HG03521 (cell line): ENCODE results near the gene FLNA.
A peak's percentile ranks its signal among the peaks of the same experiment; 100 is the strongest.
"Not testable (repeated sequence)": the region's sequence is repeated elsewhere in the genome, so short reads cannot be mapped to it uniquely, and the experiment has no call there.

Source experiments
- ATAC-seq: cut with Tn5 transposase; IDR thresholded peaks from one replicate; pipeline ENCODE4 v1.9.1; 2021; ENCODE audit warnings: mild to moderate bottlenecking, moderate library complexity; ENCODE audit not compliant: unreplicated experiment

Gene FLNA

GRCh38 chrX:154343620-154344019, 30.8 kb downstream of the FLNA start:
- ATAC-seq: not testable (repeated sequence)

DNA sequence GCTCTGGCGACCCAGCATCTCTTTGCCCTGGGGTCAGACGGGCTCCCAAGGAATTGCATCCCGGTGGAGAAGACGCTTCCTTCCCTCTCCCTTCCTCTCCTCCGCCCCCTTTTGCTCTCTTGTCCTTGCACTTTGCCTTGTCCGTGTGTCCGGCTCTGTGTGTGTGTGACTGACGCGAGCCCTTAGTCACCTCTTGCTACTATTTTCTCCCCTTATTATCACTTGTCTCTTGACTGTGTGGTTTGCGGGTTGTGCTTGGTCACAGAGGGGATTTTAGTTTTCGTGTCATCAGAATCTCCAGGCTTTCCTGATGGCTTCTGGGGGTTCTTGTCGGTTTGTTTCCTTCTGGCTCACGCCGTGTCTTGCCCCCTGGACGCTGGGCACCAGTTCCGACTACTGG, 31.4 kb downstream of the FLNA start:
- ATAC-seq: not testable (repeated sequence)

DNA sequence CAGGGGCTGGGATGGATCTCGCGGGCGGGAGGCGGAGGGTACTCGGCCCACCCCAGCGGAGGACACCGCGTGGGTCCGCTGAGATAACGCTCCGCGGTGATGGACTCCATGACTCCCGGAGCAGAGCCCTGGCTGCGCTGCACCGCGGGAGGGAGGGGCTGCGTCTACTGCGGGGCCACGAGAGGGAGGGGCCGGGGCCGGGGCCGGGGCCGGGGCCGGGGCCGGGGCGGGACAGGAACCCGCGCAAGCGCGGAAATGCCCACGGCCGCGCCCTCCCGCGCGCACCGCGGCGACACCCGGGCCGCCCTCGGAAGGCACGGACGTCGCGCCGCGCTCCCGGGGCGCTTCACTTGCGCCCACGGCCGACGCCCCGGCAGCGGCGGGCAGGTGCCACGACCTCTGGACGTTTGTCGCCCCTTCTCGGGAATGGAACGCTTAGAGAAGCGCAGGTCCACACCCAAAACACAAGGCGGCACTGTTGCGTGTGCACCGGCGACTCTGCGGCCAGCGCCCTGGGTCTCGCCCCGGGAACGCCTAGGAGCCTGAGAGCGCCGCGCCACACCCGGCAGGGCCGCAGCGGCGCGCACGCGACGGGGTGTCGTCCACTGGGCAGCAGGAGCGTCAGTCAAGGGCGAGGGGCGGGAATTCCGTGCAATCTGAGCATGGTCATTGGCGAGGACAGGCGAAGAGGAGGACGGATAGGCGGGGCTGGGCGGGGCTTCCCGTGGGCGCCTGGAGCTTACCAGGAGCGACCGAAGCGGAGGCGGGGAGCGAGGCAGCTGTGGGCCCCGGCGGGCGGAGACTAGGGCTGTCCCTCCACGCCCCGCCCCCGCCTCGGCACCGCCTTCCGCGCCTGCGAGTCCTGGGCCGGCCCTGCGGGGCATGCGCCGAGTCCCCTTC, 32.8 kb downstream of the FLNA start:
- peak; percentile 72 for ATAC-seq

GRCh38 chrX:154334496-154334895, 39.9 kb downstream of the FLNA start:
- no peak for ATAC-seq

DNA sequence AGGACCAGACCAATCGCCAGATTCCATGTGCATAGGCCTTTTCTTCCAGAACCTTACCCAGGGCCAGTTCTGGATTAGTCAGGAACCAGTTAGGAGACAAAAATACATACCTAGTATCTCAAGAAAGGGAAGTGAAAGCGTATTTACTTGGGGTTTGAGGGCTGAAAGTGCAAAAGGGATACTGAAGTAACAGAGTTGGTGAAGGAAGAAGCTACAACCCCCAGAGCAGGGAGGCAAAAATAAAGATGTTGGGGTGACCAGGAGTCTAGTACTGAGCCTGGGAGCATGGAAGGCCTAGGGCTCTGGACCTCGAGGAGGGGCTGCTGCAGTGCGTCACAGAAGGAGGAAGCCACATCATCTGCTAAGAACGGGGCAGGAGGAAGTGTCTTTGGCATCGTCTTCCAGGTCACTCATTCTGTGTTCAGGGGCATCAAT, 40.6 kb downstream of the FLNA start:
- ATAC-seq: no peak

GRCh38 chrX:154333116-154333515, 41.3 kb downstream of the FLNA start:
- ATAC-seq: no peak

DNA sequence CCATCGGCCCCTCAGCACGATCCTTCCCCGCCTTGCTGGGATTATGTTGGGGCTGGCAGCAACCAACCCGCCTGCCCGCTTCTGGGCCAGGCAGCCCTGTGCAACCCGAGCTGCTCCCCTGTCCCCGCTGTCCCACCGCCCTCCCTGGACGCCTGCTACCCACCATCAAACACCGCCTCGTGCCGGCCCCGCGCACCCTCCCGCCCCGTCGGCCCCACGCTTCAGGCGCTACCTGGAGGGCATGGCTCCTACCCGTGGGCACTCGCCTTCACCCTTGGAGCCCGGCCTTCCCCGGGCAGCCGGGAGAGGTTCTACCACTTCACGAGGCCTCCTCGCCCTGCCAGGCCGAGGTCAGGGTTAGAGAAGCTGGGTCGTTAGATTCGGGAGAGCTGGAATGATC, 41.9 kb downstream of the FLNA start:
- ATAC-seq: no peak

- ATAC-seq: no peak
These were observed 45.1 kb downstream of the FLNA start for GRCh38 chrX:154329294-154329693.

DNA sequence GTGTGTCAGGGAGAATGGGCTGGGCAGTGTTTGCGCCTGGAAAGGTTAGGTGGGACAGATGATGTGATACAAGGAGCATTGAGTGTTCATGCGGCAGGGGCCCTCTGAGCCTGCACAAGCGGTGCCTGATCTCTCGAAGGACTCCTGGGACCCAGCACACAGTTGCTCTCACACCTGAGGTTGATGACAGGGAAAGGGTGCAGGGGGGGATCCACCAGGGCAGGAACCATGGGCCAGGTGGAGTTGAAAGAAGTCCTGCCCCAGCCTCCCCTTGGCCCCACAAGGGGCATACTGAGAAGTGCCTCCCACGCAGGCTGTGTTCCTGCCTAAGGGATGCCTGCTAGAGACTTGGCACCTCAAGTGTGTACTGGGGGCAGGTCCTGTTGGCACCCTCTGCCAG, 45.8 kb downstream of the FLNA start:
- no peak for ATAC-seq

DNA sequence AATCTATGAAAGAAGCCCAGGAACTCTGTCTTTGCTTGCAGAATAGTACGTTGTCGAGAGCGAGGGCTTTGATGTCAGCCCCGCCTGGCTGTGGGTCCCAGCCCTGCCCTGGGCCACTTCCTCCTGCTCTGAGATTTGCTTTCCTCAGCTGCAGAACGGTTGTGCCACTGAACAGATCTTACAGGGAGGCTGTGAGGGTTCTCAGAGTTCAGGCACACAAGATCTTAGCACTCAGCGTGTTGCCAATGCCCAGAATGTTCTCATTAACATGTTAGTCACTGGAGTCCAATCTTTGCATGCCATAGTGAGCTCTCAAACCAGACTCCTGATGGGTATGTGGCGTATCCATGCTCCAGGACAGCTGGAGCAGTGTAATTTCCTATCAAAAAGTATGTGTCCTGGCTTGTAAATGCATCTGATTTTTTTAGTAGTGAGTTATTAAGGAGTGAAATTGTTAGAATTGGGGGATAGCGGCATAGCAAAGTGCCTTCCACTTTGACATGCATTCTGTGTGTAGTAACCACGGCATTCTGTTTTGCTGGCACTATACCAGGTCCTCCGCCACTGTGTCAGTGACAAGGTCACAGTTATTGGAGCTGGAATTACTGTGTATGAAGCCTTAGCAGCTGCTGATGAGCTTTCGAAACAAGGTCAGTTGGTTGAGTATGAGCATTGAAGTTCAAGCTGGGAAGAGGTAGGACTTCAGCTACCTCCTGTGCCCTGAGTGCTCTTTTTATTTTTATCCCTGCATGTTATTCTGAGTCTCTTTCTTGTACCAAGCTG, 47.2 kb downstream of the FLNA start:
- ATAC-seq: no peak

DNA sequence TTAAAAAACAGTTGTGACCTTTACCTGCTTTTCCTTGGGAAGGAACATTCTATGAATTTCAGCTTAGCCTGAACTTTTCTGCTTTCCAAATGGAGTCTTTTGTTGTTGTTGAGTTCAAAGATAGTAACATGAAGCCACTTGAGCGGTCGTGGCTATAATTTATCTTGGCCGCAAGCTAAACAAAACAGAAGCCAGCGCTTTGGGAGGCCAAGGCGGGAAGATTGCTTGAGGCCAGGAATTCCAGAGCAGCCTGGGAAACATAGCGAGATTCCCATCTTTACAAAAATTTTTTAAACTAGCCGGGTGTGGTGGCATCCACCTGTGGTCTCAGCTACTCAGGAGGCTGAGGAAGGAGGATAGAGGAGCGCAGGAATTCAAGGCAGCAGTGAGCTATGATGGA, 48.9 kb downstream of the FLNA start:
- ATAC-seq: no peak

DNA sequence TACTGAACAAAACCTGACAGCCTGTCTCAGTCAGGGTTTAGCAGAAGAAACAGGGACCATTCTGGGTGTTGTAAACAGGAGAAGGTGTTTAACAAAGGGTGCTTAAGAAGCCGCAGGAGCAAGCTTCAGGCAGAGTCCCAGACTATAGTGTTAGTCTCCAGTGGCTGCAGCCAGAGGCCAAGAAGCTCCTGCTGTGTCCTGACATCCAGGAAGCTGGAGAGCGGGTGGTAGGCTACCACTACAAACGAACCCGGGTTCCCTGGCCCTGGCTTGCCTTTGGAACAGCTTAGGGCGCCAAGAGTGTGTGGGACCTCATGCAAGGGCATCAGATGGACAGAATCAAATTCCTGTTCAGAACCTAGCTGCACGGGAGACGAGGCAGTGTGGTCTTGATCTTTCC, 50.9 kb downstream of the FLNA start:
- no peak for ATAC-seq

GRCh38 chrX:154322890-154323289, 51.5 kb downstream of the FLNA start:
- ATAC-seq: no peak

DNA sequence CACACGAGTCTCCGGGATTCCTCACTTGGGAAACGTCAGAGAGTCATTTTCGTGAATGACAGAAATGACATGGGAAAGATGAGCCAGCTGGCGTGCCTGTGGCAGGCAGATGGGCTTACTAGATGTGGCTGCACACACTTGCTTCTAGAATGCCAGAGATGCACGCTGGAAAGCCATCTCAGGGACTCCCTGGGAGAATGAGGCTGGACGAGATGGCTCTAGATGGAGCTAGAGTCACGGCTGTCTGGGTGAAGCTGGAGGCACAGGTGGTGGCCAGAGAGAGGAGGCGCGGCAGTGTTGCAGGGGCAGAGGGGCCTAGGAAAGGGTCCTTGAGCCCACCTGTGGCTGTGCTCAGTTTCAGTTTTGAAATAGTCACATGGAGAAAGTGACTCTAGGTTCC, 52.8 kb downstream of the FLNA start:
- no peak for ATAC-seq

GRCh38 chrX:154321152-154321551, 53.3 kb downstream of the FLNA start:
- ATAC-seq: no peak

DNA sequence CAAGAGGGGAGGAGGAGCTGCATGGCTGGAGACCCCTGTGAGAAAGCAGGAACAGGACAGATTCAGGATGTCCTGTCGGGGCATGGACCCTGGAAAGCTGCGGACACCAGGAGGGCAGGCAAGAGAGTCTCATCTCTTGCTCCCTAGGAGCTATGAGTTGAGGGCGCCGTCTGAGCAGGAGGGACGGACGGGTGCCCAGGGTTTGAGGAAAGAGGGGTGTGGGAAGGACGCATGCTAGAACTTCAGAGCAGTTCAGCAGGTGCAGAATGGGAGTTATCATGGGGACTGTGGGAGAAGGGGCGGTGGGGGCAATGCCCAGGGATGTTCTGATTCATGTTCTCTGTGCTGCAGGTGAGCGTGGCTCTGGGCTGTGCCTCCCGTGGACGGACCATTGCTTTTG, 54.0 kb downstream of the FLNA start:
- ATAC-seq: no peak

- no peak for ATAC-seq
These were observed 56.9 kb downstream of the FLNA start for GRCh38 chrX:154317391-154317995.

DNA sequence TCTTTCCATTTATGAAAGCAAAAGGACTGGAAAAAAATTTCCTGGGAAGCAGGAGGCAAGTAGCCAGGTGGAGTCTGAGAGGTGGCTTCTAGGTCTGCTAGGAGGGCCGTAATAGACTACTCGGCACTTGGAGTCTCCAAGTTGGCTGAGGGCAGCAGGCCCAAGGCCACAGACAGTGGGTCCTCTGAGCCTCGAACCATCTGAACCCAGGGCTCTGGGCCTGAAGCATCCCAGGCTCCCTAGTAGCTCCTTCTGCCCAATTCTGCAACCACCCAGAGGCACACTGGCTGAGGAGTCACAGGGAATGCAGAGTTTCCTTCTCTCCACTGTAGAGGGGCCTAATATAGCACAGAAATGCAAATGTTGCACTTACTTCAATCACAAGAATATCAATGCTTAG, 59.0 kb downstream of the FLNA start:
- no peak for ATAC-seq

GRCh38 chrX:154313147-154313546, 61.3 kb downstream of the FLNA start:
- ATAC-seq: no peak

DNA sequence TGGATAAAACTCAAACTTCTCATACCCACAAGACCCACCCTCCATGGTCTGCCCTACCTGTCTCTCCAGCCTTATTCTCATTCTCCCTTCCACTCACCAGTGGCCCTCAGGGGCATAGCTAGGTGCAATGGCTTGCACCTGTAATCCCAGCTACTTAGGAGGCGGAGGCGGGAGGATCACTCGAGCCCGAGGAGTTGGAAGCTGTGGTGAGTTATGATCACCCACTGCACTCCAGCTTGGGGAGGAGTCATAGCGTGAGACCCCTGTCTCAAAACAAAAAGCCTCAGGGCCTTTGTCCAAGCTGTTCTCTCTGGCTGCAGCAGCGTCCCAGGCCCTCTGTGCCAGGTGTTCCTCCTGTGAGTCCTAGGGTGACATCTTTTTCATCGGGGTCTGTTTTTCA, 62.3 kb downstream of the FLNA start:
- ATAC-seq: no peak

DNA sequence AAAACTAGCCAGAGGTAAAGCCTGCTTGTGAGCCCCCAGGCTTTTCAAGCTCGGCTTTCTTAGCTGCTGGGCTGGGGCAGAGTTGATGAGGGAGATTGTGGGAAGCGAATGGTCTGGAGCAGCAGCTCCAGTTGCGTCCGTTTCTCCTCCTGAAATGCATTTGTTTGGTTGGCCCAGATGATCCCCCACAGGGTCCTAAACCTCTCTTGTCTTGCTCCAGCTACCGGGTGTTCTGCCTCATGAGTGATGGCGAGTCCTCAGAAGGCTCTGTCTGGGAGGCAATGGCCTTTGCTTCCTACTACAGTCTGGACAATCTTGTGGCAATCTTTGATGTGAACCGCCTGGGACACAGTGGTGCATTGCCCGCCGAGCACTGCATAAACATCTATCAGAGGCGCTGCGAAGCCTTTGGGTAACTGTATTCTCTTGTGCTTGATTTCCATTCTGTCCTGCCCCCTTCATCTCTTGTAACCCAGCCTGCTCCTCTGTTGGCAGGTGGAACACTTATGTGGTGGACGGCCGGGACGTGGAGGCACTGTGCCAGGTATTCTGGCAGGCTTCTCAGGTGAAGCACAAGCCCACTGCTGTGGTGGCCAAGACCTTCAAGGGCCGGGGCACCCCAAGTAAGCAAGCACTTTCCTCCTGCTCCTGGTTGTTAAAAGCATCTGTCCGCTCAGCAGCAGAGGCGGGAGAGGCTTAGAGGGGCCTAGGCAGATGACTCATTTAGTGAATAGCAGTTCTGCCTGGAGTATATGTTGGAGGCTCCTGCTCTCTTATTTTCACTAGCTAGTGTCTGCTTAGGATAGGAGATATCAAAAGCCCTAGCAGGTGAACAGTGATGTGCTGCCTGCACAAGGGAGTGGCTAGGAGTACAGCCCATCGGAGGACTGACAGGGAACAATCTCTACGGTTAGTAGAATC, 63.6 kb downstream of the FLNA start:
- ATAC-seq: no peak
